ENCODE results near the gene UBE2J1.

Gene UBE2J1

DNA sequence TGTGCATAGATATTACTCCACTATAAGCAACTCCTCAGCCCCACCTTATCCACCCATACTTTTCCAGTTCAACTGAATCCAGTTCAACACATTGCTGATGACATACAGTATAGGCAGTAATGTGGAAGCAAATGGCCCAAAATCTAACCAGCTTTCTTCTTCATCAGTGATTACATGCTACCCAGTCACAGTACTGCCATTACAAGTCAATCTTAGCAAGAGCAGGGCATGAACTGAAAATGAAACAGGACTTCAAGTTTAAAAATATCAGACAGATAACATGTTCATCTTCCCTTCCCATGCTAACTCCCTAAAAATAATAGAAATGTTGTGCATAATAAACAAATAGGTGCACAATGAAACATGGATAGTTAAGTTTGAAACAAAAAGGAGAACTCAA, 40.3 kb upstream of the UBE2J1 start:
- no peaks in the 10 kb centered on the region for H3K4me1 ChIP-seq (ENCODE audit: control insufficient read depth, insufficient read depth, low read length)
- no peak overlapping the region for H3K4me3 ChIP-seq (ENCODE audit: low read depth, low read length)
- TF ChIP-seq ZNF664 (tag by site-specific recombination; IDR thresholded peaks at IDR 0.05) (no peak), OSR2 (tag by site-specific recombination; IDR thresholded peaks at IDR 0.05) (no peak), ZNF140 (tag by site-specific recombination; IDR thresholded peaks at IDR 0.05) (no peak), BCL11A (tag by site-specific recombination; IDR thresholded peaks at IDR 0.05; ENCODE audit: low read depth) (no peak), ZNF626 (tag by site-specific recombination; IDR thresholded peaks at IDR 0.05) (no peak)
- TF ChIP-seq, protein P1, sequence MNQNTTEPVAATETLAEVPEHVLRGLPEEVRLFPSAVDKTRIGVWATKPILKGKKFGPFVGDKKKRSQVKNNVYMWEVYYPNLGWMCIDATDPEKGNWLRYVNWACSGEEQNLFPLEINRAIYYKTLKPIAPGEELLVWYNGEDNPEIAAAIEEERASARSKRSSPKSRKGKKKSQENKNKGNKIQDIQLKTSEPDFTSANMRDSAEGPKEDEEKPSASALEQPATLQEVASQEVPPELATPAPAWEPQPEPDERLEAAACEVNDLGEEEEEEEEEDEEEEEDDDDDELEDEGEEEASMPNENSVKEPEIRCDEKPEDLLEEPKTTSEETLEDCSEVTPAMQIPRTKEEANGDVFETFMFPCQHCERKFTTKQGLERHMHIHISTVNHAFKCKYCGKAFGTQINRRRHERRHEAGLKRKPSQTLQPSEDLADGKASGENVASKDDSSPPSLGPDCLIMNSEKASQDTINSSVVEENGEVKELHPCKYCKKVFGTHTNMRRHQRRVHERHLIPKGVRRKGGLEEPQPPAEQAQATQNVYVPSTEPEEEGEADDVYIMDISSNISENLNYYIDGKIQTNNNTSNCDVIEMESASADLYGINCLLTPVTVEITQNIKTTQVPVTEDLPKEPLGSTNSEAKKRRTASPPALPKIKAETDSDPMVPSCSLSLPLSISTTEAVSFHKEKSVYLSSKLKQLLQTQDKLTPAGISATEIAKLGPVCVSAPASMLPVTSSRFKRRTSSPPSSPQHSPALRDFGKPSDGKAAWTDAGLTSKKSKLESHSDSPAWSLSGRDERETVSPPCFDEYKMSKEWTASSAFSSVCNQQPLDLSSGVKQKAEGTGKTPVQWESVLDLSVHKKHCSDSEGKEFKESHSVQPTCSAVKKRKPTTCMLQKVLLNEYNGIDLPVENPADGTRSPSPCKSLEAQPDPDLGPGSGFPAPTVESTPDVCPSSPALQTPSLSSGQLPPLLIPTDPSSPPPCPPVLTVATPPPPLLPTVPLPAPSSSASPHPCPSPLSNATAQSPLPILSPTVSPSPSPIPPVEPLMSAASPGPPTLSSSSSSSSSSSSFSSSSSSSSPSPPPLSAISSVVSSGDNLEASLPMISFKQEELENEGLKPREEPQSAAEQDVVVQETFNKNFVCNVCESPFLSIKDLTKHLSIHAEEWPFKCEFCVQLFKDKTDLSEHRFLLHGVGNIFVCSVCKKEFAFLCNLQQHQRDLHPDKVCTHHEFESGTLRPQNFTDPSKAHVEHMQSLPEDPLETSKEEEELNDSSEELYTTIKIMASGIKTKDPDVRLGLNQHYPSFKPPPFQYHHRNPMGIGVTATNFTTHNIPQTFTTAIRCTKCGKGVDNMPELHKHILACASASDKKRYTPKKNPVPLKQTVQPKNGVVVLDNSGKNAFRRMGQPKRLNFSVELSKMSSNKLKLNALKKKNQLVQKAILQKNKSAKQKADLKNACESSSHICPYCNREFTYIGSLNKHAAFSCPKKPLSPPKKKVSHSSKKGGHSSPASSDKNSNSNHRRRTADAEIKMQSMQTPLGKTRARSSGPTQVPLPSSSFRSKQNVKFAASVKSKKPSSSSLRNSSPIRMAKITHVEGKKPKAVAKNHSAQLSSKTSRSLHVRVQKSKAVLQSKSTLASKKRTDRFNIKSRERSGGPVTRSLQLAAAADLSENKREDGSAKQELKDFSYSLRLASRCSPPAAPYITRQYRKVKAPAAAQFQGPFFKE (tag by site-specific recombination; IDR thresholded peaks at IDR 0.05; ENCODE audit: borderline replicate concordance): no peak
- TF ChIP-seq, protein P2, sequence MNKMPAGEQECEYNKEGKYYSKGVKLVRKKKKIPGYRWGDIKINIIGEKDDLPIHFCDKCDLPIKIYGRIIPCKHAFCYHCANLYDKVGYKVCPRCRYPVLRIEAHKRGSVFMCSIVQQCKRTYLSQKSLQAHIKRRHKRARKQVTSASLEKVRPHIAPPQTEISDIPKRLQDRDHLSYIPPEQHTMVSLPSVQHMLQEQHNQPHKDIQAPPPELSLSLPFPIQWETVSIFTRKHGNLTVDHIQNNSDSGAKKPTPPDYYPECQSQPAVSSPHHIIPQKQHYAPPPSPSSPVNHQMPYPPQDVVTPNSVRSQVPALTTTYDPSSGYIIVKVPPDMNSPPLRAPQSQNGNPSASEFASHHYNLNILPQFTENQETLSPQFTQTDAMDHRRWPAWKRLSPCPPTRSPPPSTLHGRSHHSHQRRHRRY (tag by site-specific recombination; IDR thresholded peaks at IDR 0.05): no peak
- TF ChIP-seq, protein P3, sequence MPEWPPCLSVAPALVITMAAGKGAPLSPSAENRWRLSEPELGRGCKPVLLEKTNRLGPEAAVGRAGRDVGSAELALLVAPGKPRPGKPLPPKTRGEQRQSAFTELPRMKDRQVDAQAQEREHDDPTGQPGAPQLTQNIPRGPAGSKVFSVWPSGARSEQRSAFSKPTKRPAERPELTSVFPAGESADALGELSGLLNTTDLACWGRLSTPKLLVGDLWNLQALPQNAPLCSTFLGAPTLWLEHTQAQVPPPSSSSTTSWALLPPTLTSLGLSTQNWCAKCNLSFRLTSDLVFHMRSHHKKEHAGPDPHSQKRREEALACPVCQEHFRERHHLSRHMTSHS (tag by site-specific recombination; IDR thresholded peaks at IDR 0.05): no peak
- H3K36me3 ChIP-seq (ENCODE audit: control insufficient read depth in 2 of 2, insufficient read depth in 1 of 2, low read length in 2 of 2): peaks cover 0 to 4% of the 10 kb centered on the region in 2 experiments; a peak in 1 of 3 replicates
- ChIA-PET POLR2A (no interaction called here), CTCF (interaction anchor here (1.0 kb wide), 1 partner anchor 20 kb away, joined by 4 read pairs; no protein-coding TSS in a partner anchor)
- H3K27ac ChIP-seq (ENCODE audit: extremely low read depth, low read depth, low read length): no peak overlapping the region
- no peaks in the 10 kb centered on the region for H3K9me3 ChIP-seq (ENCODE audit: control insufficient read depth, insufficient read depth, low read depth, low read length)

DNA sequence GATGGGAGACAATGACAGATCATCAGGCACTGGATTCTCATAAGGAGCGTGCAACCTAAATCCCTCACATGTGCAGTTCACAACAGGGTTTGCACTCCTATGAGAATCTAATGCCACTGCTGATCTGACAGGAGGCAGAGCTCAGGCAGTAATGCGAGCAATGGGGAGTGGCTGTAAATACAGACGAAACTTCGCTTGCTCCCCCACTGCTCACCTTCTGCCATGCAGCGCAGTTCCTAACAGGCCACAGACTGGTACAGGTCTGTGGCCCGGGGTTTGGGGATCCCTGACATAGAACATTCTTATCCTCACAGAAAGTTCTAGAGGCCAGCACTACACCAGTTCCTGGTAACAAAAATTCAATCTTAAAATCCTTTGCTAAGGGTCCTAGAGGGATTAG, 36.3 kb upstream of the UBE2J1 start:
- ChIA-PET CTCF (interaction anchor here (0.7 to 2.5 kb wide), 5 partner anchors 13 to 368 kb away, joined by 3 to 9 read pairs (median 4); no protein-coding TSS in a partner anchor), POLR2A (no interaction called here)
- Histone ChIP-seq H3K4me1 (ENCODE audit: control insufficient read depth, insufficient read depth, low read length) (no peaks in the 10 kb centered on the region; the same call in 1 of the 2 replicates), H3K9me3 (ENCODE audit: control insufficient read depth, insufficient read depth, low read depth, low read length) (no peaks in the 10 kb centered on the region), H3K36me3 (ENCODE audit: control insufficient read depth in 2 of 2, insufficient read depth in 1 of 2, low read length in 2 of 2) (peaks cover 0 to 19% of the 10 kb centered on the region in 2 experiments; a peak in 2 of 3 replicates), H3K4me3 (ENCODE audit: low read depth, low read length) (no peak overlapping the region), H3K27ac (ENCODE audit: extremely low read depth, low read depth, low read length) (no peak overlapping the region)
- TF ChIP-seq, protein P4, sequence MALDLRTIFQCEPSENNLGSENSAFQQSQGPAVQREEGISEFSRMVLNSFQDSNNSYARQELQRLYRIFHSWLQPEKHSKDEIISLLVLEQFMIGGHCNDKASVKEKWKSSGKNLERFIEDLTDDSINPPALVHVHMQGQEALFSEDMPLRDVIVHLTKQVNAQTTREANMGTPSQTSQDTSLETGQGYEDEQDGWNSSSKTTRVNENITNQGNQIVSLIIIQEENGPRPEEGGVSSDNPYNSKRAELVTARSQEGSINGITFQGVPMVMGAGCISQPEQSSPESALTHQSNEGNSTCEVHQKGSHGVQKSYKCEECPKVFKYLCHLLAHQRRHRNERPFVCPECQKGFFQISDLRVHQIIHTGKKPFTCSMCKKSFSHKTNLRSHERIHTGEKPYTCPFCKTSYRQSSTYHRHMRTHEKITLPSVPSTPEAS (tag by site-specific recombination; IDR thresholded peaks at IDR 0.05): no peak
- TF ChIP-seq, protein P5, sequence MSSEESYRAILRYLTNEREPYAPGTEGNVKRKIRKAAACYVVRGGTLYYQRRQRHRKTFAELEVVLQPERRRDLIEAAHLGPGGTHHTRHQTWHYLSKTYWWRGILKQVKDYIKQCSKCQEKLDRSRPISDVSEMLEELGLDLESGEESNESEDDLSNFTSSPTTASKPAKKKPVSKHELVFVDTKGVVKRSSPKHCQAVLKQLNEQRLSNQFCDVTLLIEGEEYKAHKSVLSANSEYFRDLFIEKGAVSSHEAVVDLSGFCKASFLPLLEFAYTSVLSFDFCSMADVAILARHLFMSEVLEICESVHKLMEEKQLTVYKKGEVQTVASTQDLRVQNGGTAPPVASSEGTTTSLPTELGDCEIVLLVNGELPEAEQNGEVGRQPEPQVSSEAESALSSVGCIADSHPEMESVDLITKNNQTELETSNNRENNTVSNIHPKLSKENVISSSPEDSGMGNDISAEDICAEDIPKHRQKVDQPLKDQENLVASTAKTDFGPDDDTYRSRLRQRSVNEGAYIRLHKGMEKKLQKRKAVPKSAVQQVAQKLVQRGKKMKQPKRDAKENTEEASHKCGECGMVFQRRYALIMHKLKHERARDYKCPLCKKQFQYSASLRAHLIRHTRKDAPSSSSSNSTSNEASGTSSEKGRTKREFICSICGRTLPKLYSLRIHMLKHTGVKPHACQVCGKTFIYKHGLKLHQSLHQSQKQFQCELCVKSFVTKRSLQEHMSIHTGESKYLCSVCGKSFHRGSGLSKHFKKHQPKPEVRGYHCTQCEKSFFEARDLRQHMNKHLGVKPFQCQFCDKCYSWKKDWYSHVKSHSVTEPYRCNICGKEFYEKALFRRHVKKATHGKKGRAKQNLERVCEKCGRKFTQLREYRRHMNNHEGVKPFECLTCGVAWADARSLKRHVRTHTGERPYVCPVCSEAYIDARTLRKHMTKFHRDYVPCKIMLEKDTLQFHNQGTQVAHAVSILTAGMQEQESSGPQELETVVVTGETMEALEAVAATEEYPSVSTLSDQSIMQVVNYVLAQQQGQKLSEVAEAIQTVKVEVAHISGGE (tag by site-specific recombination; conservative IDR thresholded peaks at IDR 0.05; ENCODE audit: low read depth): no peak
- TF ChIP-seq ZSCAN16 (tag by site-specific recombination; IDR thresholded peaks at IDR 0.05) (no peak), ZNF10 (tag by site-specific recombination; IDR thresholded peaks at IDR 0.05) (no peak), ZNF48 (tag by site-specific recombination; IDR thresholded peaks at IDR 0.05) (no peak), ZNF157 (tag by site-specific recombination; IDR thresholded peaks at IDR 0.05) (no peak), ZNF830 (tag by site-specific recombination; IDR thresholded peaks at IDR 0.05; ENCODE audit: low read depth) (no peak)
- TF ChIP-seq, protein P1 (tag by site-specific recombination; IDR thresholded peaks at IDR 0.05; ENCODE audit: borderline replicate concordance): no peak

Measured in HEK293 (cell line).